Neutrophil (primary cell): ENCODE measurements around the gene PCNT.
"Not testable (repeated sequence)": the region's sequence is repeated elsewhere in the genome, so short reads cannot be mapped to it uniquely, and the experiment has no call there.

ENCODE experiments used
- H3K27ac ChIP-seq: fragments of 200-600 bp; sonication (generic); 2 replicates; pipeline ENCODE4 v1.5.1; 2016; ENCODE audit warnings: mild to moderate bottlenecking, moderate library complexity
- H3K27me3 ChIP-seq: fragments of 200-600 bp; sonication (generic); 2 replicates; pipeline ENCODE4 v1.6.0; 2016; ENCODE audit warnings: mild to moderate bottlenecking
- H3K36me3 ChIP-seq: fragments of 200-600 bp; sonication (generic); 2 replicates; pipeline ENCODE4 v1.5.1; 2017
- H3K4me1 ChIP-seq, 2 experiments: fragments of 200-600 bp in 1 of 2; sonication (generic) in 1 of 2; 1 replicate in 1 of 2; 2 replicates in 1 of 2; pipeline versions ENCODE4 v1.5.1 to v1.6.1; 2013 to 2016; ENCODE audit warnings: low read depth in 1 of 2, low read length in 1 of 2, mild to moderate bottlenecking in 1 of 2, moderate library complexity in 1 of 2; ENCODE audit not compliant: control insufficient read depth in 1 of 2, insufficient read depth in 1 of 2
- H3K4me3 ChIP-seq, 2 experiments: fragments of 200-600 bp in 1 of 2; sonication (generic) in 1 of 2; 1 replicate in 1 of 2; 2 replicates in 1 of 2; pipeline ENCODE4 v1.5.1; 2013 to 2016; ENCODE audit warnings: low read depth in 1 of 2, low read length in 1 of 2, mild to moderate bottlenecking in 1 of 2, moderate library complexity in 1 of 2
- H3K9me3 ChIP-seq: fragments of 200-600 bp; sonication (generic); 2 replicates; pipeline ENCODE4 v1.5.1; 2016
- TF ChIP-seq, protein P1 (sequence below): fragments of 200-600 bp; sonication (generic); IDR thresholded peaks from 2 replicates; pipeline ENCODE4 v1.5.1; 2016; ENCODE audit warnings: antibody characterized with exemption

Gene PCNT

DNA sequence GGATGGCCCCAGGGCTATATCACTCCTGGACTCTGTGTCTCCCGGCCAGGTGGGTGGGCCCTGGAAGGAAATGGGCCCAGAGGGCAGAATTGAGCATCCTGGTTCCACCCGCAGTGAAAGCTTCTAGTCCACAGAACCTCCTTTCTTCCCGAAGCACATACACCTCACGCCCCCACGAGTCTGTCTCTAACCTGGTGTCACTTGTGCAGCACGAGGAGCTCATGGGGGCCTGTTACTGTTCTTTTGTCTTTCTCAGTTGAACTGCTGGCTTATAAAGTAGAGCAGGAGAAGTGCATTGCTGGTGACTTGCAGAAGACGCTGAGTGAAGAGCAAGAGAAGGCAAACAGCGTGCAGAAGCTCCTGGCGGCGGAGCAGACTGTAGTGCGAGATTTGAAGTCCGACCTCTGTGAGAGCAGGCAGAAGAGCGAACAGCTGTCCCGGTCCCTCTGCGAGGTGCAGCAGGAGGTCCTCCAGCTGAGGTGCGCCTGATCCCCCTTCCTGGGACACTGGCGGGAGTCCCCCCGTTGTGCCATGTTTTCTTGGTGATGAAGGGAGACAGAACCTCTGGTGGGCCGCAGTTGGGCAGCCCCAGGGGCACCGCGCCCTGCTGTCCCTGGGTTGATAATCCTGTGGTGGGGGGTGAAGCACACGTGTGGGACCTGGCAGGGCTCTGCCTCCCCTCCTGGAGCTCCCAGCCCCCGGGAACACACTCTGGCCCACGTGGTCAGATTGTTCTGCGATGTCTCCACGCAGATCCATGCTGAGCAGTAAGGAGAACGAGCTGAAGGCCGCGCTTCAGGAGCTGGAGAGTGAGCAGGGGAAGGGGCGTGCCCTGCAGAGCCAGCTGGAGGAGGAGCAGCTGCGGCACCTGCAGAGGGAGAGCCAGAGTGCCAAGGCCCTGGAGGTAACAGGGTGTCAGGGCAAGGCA lies 106.1 kb downstream of the PCNT start:
- peaks cover 71% of the 10 kb centered on the region for H3K36me3 ChIP-seq

DNA sequence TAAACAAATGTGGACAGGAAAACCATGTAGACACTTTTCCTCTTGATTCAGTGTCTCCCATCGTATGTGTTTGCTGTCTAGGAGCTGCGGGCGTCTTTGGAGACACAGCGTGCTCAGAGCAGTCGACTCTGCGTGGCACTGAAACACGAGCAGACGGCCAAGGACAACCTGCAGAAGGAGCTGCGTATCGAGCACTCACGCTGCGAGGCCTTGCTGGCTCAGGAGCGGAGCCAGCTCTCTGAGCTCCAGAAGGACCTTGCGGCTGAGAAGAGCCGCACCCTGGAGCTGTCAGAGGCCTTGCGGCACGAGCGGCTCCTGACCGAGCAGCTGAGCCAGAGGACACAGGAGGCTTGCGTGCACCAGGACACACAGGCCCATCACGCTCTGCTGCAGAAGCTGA lies 107.5 kb downstream of the PCNT start:
- TF ChIP-seq, protein P1, sequence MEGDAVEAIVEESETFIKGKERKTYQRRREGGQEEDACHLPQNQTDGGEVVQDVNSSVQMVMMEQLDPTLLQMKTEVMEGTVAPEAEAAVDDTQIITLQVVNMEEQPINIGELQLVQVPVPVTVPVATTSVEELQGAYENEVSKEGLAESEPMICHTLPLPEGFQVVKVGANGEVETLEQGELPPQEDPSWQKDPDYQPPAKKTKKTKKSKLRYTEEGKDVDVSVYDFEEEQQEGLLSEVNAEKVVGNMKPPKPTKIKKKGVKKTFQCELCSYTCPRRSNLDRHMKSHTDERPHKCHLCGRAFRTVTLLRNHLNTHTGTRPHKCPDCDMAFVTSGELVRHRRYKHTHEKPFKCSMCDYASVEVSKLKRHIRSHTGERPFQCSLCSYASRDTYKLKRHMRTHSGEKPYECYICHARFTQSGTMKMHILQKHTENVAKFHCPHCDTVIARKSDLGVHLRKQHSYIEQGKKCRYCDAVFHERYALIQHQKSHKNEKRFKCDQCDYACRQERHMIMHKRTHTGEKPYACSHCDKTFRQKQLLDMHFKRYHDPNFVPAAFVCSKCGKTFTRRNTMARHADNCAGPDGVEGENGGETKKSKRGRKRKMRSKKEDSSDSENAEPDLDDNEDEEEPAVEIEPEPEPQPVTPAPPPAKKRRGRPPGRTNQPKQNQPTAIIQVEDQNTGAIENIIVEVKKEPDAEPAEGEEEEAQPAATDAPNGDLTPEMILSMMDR = no peak
- H3K9me3 ChIP-seq = no peaks in the 10 kb centered on the region
- H3K36me3 ChIP-seq = peaks cover 73% of the 10 kb centered on the region
- no peaks in the 10 kb centered on the region for H3K27me3 ChIP-seq
- peaks cover 0 to 5% of the 10 kb centered on the region in 2 experiments for H3K4me1 ChIP-seq
- no peak overlapping the region for H3K27ac ChIP-seq
- H3K4me3 ChIP-seq = no peak overlapping the region

More for the DNA sequence above, 106.1 kb downstream of the PCNT start:
- peaks cover 0 to 5% of the 10 kb centered on the region in 2 experiments for H3K4me1 ChIP-seq
- no peaks in the 10 kb centered on the region for H3K9me3 ChIP-seq
- no peak overlapping the region for H3K27ac ChIP-seq
- H3K27me3 ChIP-seq = no peaks in the 10 kb centered on the region
- H3K4me3 ChIP-seq = no peak overlapping the region
- TF ChIP-seq, protein P1 = no peak

DNA sequence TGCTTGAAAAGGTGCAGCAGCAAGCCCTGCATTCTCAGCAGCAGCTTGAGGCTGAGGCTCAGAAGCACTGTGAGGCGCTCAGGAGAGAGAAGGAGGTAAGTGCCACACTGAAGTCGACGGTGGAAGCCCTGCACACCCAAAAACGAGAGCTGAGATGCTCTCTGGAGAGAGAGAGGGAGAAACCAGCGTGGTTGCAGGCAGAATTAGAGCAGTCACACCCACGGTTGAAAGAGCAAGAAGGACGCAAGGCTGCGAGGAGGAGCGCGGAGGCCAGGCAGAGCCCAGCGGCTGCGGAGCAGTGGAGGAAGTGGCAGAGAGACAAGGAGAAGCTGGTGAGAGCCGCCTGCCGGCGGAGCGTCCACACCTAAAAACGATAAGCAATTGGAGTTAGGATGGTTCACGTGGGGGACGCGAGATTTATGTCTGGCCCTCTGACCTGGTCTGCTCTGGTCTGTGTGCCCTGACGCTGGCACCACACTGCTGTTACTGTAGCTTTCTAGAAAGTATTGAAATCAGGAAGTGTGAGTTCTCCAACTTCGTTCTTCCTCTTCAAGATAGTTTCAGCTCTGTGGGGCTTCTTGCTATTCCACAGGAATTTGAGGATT lies 108.0 kb downstream of the PCNT start:
- Histone ChIP-seq H3K27ac (peak overlapping the region; percentile 1), H3K27me3 (no peaks in the 10 kb centered on the region), H3K4me3 (no peak overlapping the region), H3K36me3 (peaks cover 73% of the 10 kb centered on the region), H3K9me3 (no peaks in the 10 kb centered on the region), H3K4me1 (peaks cover 0 to 5% of the 10 kb centered on the region in 2 experiments)
- TF ChIP-seq, protein P1 = no peak

DNA sequence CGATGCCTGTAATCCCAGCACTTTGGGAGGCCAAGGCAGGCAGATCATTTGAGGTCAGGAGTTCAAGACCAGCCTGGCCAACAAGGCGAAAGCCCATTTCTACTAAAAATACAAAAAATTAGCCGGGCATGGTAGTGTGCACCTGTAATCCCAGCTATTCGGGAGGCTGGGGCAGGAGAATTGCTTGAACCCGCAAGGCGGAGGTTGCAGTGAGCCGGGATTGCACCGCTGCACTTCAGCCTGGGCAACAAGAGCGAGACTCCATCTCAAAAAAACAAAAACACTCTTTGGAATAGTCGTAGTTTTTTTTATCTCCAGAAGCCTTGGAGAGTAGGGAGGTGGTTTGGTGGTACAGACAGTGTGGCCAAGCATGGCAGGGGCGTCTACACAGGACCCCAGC lies 109.2 kb downstream of the PCNT start:
- not testable (repeated sequence) for H3K27ac ChIP-seq, H3K4me3 ChIP-seq, H3K4me1 ChIP-seq, H3K9me3 ChIP-seq, H3K27me3 ChIP-seq
- peaks cover 74% of the 10 kb centered on the region for H3K36me3 ChIP-seq

DNA sequence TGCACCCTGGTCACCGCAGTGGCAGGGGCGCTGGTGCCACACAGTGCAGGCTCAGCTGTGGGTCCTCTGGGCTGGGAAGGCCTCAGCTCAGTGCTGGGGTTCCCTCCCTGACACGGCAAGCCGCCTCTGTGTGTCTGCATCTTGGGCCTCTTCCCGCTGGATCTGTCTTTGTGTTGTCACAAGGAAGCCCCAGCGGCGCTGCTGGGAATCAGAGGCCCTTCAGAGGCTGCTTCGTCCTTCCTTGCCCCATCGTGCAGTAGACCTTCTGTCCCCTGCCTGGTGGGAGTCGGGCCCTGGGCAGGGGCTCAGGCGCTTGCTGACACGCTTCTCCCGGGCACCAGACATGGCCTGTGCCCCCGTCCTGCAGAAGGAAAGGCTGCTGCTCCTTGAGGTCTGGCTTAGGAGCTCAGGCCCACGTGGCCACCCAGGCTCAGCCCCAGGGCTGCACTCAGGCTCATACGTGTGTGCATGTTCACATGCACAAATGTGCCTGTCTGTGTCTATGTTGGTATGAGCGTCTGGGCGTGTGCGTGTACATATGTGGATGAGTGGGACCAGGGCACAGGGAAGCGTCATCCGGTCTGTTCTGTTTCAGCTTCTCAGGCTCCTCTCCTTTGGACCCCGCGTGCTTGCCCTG lies 110.5 kb downstream of the PCNT start:
- TF ChIP-seq, protein P1 = no peak
- Histone ChIP-seq H3K36me3 (peaks cover 68% of the 10 kb centered on the region), H3K4me1 (peaks cover 0 to 5% of the 10 kb centered on the region in 2 experiments)

More for the DNA sequence above, 110.5 kb downstream of the PCNT start:
- Histone ChIP-seq H3K27ac (no peak overlapping the region), H3K4me3 (no peak overlapping the region), H3K9me3 (no peaks in the 10 kb centered on the region), H3K27me3 (no peaks in the 10 kb centered on the region)
